Neural cell (in vitro differentiated cells): ENCODE results near the gene RPL29.

ENCODE experiments used
- EP300 ChIP-seq: fragments of 450-650 bp; conservative IDR thresholded peaks from 2 replicates; pipeline ENCODE4 v1.6.1; 2014; ENCODE audit warnings: antibody characterized with exemption, mild to moderate bottlenecking, moderate library complexity; ENCODE audit not compliant: poor library complexity, severe bottlenecking
- POLR2AphosphoS5 ChIP-seq: IDR thresholded peaks from 2 replicates; pipeline ENCODE4 v1.6.1; 2012
- SMC3 ChIP-seq: fragments of 450-650 bp; conservative IDR thresholded peaks from 2 replicates; pipeline ENCODE4 v1.6.1; 2014; ENCODE audit warnings: antibody characterized with exemption, mild to moderate bottlenecking, moderate library complexity; ENCODE audit not compliant: poor library complexity
- TAF1 ChIP-seq: IDR thresholded peaks from 2 replicates; pipeline ENCODE4 v1.6.1; 2012; ENCODE audit warnings: low read depth
- TF ChIP-seq, protein P1 (sequence below): fragments of 450-650 bp; IDR thresholded peaks from 2 replicates; pipeline ENCODE4 v1.5.1; 2014; ENCODE audit warnings: antibody characterized with exemption, mild to moderate bottlenecking, moderate library complexity; ENCODE audit not compliant: poor library complexity, severe bottlenecking

DNA sequence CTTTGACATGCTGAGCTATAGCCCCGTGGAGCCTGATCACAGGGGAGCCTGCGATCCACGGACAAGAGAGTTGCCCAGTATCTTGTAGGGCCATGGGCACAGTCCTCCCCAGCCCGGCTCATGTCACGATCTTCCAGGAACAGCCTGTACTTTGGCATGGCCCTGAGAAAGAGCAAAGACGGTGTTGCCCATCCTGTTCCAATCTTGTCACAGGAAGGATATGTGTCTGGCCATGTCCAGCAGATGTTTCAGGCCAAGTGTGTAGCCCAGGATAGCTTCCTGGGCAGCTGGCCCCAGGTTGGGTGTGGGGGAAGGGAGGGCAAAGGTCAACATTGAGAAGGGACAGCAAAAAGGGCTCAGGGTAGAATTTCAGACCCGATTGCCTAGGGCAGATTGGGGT is 17.0 kb upstream of the RPL29 start:
- TF ChIP-seq, protein P1, sequence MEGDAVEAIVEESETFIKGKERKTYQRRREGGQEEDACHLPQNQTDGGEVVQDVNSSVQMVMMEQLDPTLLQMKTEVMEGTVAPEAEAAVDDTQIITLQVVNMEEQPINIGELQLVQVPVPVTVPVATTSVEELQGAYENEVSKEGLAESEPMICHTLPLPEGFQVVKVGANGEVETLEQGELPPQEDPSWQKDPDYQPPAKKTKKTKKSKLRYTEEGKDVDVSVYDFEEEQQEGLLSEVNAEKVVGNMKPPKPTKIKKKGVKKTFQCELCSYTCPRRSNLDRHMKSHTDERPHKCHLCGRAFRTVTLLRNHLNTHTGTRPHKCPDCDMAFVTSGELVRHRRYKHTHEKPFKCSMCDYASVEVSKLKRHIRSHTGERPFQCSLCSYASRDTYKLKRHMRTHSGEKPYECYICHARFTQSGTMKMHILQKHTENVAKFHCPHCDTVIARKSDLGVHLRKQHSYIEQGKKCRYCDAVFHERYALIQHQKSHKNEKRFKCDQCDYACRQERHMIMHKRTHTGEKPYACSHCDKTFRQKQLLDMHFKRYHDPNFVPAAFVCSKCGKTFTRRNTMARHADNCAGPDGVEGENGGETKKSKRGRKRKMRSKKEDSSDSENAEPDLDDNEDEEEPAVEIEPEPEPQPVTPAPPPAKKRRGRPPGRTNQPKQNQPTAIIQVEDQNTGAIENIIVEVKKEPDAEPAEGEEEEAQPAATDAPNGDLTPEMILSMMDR: no peak
- TF ChIP-seq SMC3: no peak
- TF ChIP-seq EP300: no peak
- TF ChIP-seq TAF1: no peak
- no peak for TF ChIP-seq POLR2AphosphoS5
